GM18511 (cell line): ENCODE results near the gene RNF2.

ENCODE experiments used
- ATAC-seq: cut with Tn5 transposase; IDR thresholded peaks from one replicate; pipeline ENCODE4 v1.9.1; 2021; ENCODE audit warnings: mild to moderate bottlenecking, moderate library complexity; ENCODE audit not compliant: unreplicated experiment

The RNF2 gene

GRCh38 chr1:185091480-185091879 is 46.1 kb downstream of the RNF2 start:
- no peak for ATAC-seq

GRCh38 chr1:185094761-185095160 is 49.4 kb downstream of the RNF2 start:
- ATAC-seq: no peak

- no peak for ATAC-seq
These were observed 51.2 kb downstream of the RNF2 start for GRCh38 chr1:185096531-185096930.

GRCh38 chr1:185104083-185104482 is 58.7 kb downstream of the RNF2 start:
- ATAC-seq: no peak

- no peak for ATAC-seq
These were observed 59.8 kb downstream of the RNF2 start for GRCh38 chr1:185105121-185105520.

- ATAC-seq: no peak
These were observed 63.0 kb downstream of the RNF2 start for GRCh38 chr1:185108321-185108720.

- ATAC-seq: no peak
These were observed 64.8 kb downstream of the RNF2 start for GRCh38 chr1:185110145-185110544.

GRCh38 chr1:185111873-185112272 is 66.5 kb downstream of the RNF2 start:
- ATAC-seq: no peak

- ATAC-seq: no peak
These were observed 67.0 kb downstream of the RNF2 start for GRCh38 chr1:185112356-185112755.

- no peak for ATAC-seq
These were observed 84.3 kb downstream of the RNF2 start for GRCh38 chr1:185129708-185130107.

- ATAC-seq: no peak
These were observed 87.2 kb downstream of the RNF2 start for GRCh38 chr1:185132534-185132933.

GRCh38 chr1:185137896-185138545 is 92.7 kb downstream of the RNF2 start:
- ATAC-seq: no peak

GRCh38 chr1:185139246-185139645 is 93.9 kb downstream of the RNF2 start:
- no peak for ATAC-seq

- no peak for ATAC-seq
These were observed 98.9 kb downstream of the RNF2 start for GRCh38 chr1:185144233-185144632.

- ATAC-seq: no peak
These were observed 105.9 kb downstream of the RNF2 start for GRCh38 chr1:185151215-185151614.
